ENCODE results near the gene ALDH16A1. TPM values are rescaled to one million over a fixed set of nuclear protein-coding genes. Genes with fewer than 3 reads are reported as not detected.

The ALDH16A1 gene
- total RNA-seq (10 to 100 TPM; 15.7 to 22.3 TPM), polyA plus RNA-seq (ENCODE audit: insufficient read length in 2 of 2) (10 to 100 TPM; 16.1 to 18.2 TPM)
- long read RNA-seq, donor 1, partial matches to known transcripts = 0 of 3 reads
- long read RNA-seq, donor 1, other reads (novel, unspliced or antisense) = 0 of 3 reads
- long read RNA-seq, donor 2 = 0 reads
- long read RNA-seq, donor 3 = 0 reads
- long read RNA-seq, donor 4, partial matches to known transcripts = 0 of 6 reads
- long read RNA-seq, donor 4, other reads (novel, unspliced or antisense) = 0 of 6 reads

DNA sequence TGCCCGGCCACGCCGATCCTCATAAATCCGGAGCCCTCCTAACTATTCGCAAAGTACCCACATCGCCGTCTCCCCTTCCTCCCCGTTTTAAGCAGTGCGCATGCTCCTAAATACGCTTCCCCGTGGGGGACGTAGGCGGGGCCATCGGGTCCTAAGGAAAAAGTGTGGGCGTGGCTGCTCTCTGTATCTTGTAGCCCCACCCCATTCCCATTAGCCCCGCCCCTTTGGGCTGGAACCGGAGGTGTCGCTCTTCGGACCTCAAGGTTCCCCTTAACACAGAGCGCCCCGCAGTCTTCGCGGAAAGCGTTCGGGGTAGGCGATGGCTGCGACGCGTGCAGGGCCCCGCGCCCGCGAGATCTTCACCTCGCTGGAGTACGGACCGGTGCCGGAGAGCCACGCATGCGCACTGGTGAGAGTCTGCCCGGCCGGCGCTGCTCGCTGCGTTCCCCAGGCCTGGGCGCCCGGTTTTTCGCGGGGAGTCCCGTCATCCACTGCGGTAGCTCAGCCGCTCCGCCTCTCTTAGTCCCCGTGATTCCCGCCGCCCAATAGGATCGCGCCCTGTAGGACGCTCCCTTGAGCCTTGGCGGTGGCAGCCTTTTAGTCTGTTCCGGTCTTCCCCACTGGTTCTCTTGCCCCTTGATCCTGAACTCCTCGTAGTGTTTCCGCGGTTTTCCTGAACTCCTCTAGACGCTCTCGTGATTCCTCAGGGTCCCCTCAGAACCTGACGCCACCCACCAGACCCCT, at the start of gene ALDH16A1:
ALDH16A1 (plus strand) TSS at position 213 of the 744 bp plus-strand sequence; CDS start at position 320, 107 bp downstream.
- Histone ChIP-seq H3K4me1 (ENCODE audit: control insufficient read depth, insufficient read depth, low read length) (peaks cover 36% of the 10 kb centered on the region), H3K27me3 (ENCODE audit: control insufficient read depth, insufficient read depth, low read length) (no peaks in the 10 kb centered on the region), H3K27ac (ENCODE audit: low read depth, low read length) (peak within 1 kb of the TSS; percentile 100), H3K4me3 (ENCODE audit: low read depth, low read length) (peak within 1 kb of the TSS; percentile 89), H3K9me3 (ENCODE audit: control insufficient read depth, insufficient read depth, low read length) (no peaks in the 10 kb centered on the region), H3K36me3 (ENCODE audit: control insufficient read depth, insufficient read depth, low read length) (peaks cover 18% of the 10 kb centered on the region)
- WGBS (ENCODE audit: insufficient coverage) = 0% methylated on average over 66 of the region's 66 CpGs
- DNase-seq (ENCODE audit: low read depth in 4 of 6, low spot score in 6 of 6) = peak; percentile 93 to 99 (median 97)

DNA sequence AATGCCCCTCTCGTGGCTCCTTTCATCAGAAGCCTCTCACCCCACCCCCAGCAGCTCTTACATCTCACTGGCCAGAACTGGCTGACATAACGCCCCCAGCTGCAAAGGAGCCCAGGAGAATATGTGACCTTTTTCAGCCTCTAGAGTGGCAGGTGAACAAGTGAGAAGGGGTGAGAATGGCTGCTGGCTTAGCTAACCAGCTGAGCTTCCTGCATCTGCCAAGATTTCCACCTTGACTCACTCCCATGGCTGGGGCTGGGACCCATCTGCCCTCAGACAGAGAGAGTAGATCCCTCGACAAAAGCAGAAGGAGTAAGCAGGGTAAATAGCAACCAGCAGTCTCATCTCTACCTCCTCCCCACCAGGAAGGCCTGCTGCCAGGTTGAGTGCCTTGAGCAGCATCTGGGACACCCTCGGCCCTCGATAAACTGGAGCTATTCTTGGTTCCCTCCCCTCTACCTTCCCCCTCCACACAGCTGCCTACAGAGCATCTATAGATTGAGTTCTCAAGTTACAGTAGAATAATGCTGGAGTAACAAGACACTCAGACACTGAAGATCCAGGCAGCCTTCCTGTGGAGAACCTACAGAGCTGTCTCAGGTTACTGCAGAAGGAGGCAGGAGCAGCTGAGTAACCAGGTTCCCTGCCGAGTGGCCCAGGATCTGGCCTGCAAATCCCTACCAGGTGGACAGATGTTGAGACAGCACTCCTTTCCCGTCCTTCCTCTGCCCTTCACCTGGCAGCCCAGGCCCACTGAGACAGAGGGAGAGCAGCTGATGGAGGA, 49.4 kb upstream of the ALDH16A1 start:
- Histone ChIP-seq H3K36me3 (ENCODE audit: control insufficient read depth, insufficient read depth, low read length) (no peaks in the 10 kb centered on the region), H3K4me3 (ENCODE audit: low read depth, low read length) (no peak overlapping the region), H3K27ac (ENCODE audit: low read depth, low read length) (no peak overlapping the region), H3K4me1 (ENCODE audit: control insufficient read depth, insufficient read depth, low read length) (no peaks in the 10 kb centered on the region), H3K27me3 (ENCODE audit: control insufficient read depth, insufficient read depth, low read length) (no peaks in the 10 kb centered on the region), H3K9me3 (ENCODE audit: control insufficient read depth, insufficient read depth, low read length) (no peaks in the 10 kb centered on the region)
- WGBS (ENCODE audit: insufficient coverage) = 27% methylated on average over 2 of the region's 7 CpGs
- no peak for DNase-seq (ENCODE audit: low read depth in 4 of 6, low spot score in 6 of 6)

DNA sequence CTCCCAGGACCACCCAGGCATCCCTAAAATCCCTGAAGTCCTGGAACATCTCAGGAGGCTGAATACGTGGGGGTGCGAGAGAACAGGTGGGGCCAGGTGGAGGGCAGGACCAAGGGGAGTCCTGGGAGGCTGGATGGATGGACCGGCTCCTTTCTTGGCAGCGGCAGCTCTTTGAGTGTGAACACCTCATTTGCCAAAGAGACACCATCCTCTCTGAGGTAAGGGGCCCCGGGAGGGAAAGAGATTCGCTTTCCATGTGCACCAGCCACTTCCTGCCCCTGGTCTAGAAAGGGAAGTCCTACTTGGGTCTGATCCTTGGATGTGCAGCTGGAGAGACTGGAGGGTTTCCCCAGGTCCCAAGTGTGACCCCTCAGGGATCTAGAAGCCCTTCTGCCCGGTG, 45.9 kb upstream of the ALDH16A1 start:
- no peak overlapping the region for H3K27ac ChIP-seq (ENCODE audit: low read depth, low read length)
- no peak overlapping the region for H3K4me3 ChIP-seq (ENCODE audit: low read depth, low read length)
- H3K27me3 ChIP-seq (ENCODE audit: control insufficient read depth, insufficient read depth, low read length) = no peaks in the 10 kb centered on the region
- H3K36me3 ChIP-seq (ENCODE audit: control insufficient read depth, insufficient read depth, low read length) = no peaks in the 10 kb centered on the region
- WGBS (ENCODE audit: insufficient coverage) = 76% methylated on average over 7 of the region's 7 CpGs
- no peaks in the 10 kb centered on the region for H3K4me1 ChIP-seq (ENCODE audit: control insufficient read depth, insufficient read depth, low read length)
- H3K9me3 ChIP-seq (ENCODE audit: control insufficient read depth, insufficient read depth, low read length) = no peaks in the 10 kb centered on the region
- DNase-seq (ENCODE audit: low read depth in 4 of 6, low spot score in 6 of 6) = no peak

DNA sequence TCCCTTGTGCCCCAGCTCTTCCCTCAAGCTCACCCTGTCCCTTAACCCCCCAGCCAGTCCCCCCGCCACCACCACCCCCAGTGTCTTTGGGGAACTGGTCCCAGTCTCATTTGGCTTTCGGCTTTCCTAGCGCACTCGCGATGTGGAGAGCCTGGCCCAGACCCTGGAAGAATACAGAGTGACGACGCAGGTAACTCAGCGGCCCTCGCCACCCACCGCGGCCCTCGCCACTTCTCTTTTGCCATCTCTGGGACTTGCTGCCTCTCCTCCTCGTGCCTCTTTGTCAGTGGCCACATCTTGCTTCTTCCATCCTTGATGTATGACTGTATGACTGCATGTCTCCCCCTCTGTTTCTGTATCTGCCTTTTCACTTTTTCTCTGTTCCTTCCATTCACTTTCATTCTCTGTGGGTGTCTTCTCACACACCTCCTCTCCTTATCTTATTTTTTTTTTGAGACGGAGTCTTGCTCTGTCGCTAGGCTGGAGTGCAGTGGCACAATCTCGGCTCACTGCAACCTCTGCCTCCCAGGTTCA, 45.5 kb upstream of the ALDH16A1 start:
- no peak overlapping the region for H3K4me3 ChIP-seq (ENCODE audit: low read depth, low read length)
- H3K27ac ChIP-seq (ENCODE audit: low read depth, low read length) = no peak overlapping the region
- no peak for DNase-seq (ENCODE audit: low read depth in 4 of 6, low spot score in 6 of 6)
- H3K36me3 ChIP-seq (ENCODE audit: control insufficient read depth, insufficient read depth, low read length) = no peaks in the 10 kb centered on the region
- 92% methylated on average over 16 of the region's 16 CpGs for WGBS (ENCODE audit: insufficient coverage)
- H3K9me3 ChIP-seq (ENCODE audit: control insufficient read depth, insufficient read depth, low read length) = no peaks in the 10 kb centered on the region
- H3K4me1 ChIP-seq (ENCODE audit: control insufficient read depth, insufficient read depth, low read length) = no peaks in the 10 kb centered on the region
- no peaks in the 10 kb centered on the region for H3K27me3 ChIP-seq (ENCODE audit: control insufficient read depth, insufficient read depth, low read length)

DNA sequence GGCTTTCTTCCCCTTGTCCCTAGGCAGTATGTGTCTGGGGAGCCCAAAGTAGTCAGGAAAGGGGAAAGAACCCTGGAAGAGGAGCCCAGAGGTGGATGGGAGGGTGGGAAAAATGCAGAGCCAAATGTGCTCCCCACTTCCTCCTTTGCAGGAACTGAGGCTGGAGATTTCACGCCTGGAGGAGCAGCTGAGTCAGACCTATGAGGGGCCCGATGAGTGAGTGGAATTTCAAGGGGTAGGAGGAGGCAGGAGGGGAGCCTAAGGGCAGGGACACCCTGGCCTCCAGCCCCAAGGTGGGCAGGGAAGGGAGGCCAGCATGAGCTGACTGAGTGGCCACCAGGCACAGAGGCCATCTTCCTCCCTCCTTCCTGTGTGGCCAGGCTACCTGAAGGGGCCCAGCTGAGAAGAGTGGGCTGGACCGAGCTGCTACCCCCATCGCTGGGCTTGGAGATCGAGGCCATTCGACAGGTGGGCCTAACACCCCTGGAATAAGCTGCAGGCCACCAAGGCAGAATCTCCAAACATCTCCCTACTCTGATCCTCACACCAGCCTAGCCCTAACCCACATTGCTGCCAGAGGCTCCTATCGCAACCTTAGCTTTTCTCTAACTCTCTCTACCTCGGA, 44.1 kb upstream of the ALDH16A1 start:
- Histone ChIP-seq H3K27me3 (ENCODE audit: control insufficient read depth, insufficient read depth, low read length) (no peaks in the 10 kb centered on the region), H3K27ac (ENCODE audit: low read depth, low read length) (no peak overlapping the region), H3K36me3 (ENCODE audit: control insufficient read depth, insufficient read depth, low read length) (no peaks in the 10 kb centered on the region), H3K4me3 (ENCODE audit: low read depth, low read length) (no peak overlapping the region), H3K9me3 (ENCODE audit: control insufficient read depth, insufficient read depth, low read length) (no peaks in the 10 kb centered on the region), H3K4me1 (ENCODE audit: control insufficient read depth, insufficient read depth, low read length) (peaks cover 8% of the 10 kb centered on the region)
- WGBS (ENCODE audit: insufficient coverage) = 80% methylated on average over 7 of the region's 8 CpGs
- no peak for DNase-seq (ENCODE audit: low read depth in 4 of 6, low spot score in 6 of 6)

DNA sequence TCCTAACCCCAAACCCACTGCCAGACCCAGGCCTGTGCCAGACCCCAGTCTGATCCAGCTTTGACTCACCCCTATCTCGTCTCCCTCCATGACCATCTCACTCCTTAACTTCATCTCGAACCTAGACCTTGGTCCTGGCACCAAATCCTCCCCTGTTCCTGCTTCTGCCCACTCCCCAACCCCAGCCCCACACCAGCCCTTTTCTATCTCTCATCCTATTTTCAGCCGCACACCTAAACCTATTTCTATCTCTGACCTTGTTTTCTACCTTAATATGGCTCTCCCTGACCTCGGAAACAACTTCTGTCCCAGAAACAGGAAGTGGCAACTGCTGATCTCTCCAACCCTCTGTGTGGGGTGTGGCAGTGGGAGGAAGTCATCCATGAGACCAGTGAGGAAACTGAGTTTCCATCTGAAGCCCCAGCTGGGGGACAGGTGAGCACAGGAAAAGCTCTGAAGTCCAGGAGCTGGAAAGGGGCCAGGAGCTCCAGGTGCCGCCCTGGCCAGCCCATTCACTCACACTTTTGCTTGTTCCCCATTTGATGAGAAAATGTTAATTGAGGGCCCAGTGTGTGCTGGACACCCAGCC, 43.5 kb upstream of the ALDH16A1 start:
- 89% methylated on average over 3 of the region's 5 CpGs for WGBS (ENCODE audit: insufficient coverage)
- no peak overlapping the region for H3K4me3 ChIP-seq (ENCODE audit: low read depth, low read length)
- H3K27ac ChIP-seq (ENCODE audit: low read depth, low read length) = no peak overlapping the region
- H3K4me1 ChIP-seq (ENCODE audit: control insufficient read depth, insufficient read depth, low read length) = peaks cover 8% of the 10 kb centered on the region
- H3K36me3 ChIP-seq (ENCODE audit: control insufficient read depth, insufficient read depth, low read length) = no peaks in the 10 kb centered on the region
- no peaks in the 10 kb centered on the region for H3K9me3 ChIP-seq (ENCODE audit: control insufficient read depth, insufficient read depth, low read length)
- no peak for DNase-seq (ENCODE audit: low read depth in 4 of 6, low spot score in 6 of 6)
- no peaks in the 10 kb centered on the region for H3K27me3 ChIP-seq (ENCODE audit: control insufficient read depth, insufficient read depth, low read length)

DNA sequence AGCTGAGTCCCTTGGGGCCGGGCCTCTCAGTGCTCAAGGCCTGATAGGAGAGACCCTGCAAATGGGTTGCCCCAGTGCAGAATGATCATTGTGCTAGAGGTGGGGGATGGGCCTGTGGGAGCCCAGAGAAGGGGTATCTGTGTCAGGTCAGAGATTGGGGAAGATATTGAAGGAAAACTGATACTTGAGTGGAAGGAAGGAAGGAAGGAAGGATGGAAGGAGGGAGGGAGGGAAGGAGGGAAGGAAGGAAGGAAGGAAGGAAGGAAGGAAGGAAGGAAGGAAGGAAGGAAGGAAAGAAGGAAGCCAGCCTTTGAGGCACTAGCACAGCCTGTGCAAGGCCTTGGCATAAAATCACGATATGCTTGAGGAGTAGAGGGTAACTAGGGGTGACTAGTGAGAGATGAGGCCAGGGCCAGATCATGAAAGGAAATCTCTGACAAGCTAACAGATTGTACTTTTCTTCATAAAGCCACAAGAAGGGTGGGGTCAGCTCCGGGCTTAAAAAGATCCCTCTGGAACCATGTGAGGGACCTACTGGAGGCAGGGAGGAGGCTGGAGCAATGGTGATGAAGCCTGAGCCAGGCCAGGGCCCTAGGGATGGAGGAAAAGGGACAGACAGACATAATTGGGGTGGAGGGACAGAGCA, 41.2 kb upstream of the ALDH16A1 start:
- WGBS (ENCODE audit: insufficient coverage) = 80% methylated on average over 3 of the region's 3 CpGs
- no peak overlapping the region for H3K27ac ChIP-seq (ENCODE audit: low read depth, low read length)

DNA sequence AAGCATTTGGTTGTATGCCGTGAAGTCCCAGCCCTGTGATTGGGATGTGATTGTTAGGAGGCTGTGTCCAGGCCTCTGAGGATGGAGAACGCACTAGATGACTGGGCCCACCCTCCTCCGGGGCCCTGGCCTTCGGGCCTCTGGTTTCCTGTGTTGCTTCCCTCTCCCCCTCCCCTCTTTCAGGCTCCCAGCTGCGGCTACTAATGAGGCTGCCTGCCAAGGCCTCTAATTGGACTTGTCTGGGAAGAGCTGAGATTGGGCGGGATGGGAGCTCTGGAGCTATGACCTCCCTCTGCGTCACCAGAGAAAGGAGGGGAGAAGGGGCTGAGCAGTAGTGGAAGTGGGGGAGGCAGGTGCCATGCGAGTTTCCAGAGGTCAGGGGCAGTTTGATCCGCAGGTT, 39.7 kb upstream of the ALDH16A1 start:
- peaks cover 15% of the 10 kb centered on the region for H3K27me3 ChIP-seq (ENCODE audit: control insufficient read depth, insufficient read depth, low read length)

More for the DNA sequence above, 41.2 kb upstream of the ALDH16A1 start:
- H3K4me3 ChIP-seq (ENCODE audit: low read depth, low read length) = no peak overlapping the region
- H3K36me3 ChIP-seq (ENCODE audit: control insufficient read depth, insufficient read depth, low read length) = no peaks in the 10 kb centered on the region
- H3K4me1 ChIP-seq (ENCODE audit: control insufficient read depth, insufficient read depth, low read length) = peaks cover 8% of the 10 kb centered on the region
- DNase-seq (ENCODE audit: low read depth in 4 of 6, low spot score in 6 of 6) = no peak
- peaks cover 4% of the 10 kb centered on the region for H3K27me3 ChIP-seq (ENCODE audit: control insufficient read depth, insufficient read depth, low read length)
- H3K9me3 ChIP-seq (ENCODE audit: control insufficient read depth, insufficient read depth, low read length) = no peaks in the 10 kb centered on the region

More for the DNA sequence above, 39.7 kb upstream of the ALDH16A1 start:
- H3K27ac ChIP-seq (ENCODE audit: low read depth, low read length) = no peak overlapping the region
- peak in 2 of 6 donors; percentile 65 to 68 for DNase-seq (ENCODE audit: low read depth in 4 of 6, low spot score in 6 of 6)
- 35% methylated on average over 9 of the region's 9 CpGs for WGBS (ENCODE audit: insufficient coverage)
- peaks cover 8% of the 10 kb centered on the region for H3K4me1 ChIP-seq (ENCODE audit: control insufficient read depth, insufficient read depth, low read length)
- H3K4me3 ChIP-seq (ENCODE audit: low read depth, low read length) = no peak overlapping the region
- H3K9me3 ChIP-seq (ENCODE audit: control insufficient read depth, insufficient read depth, low read length) = no peaks in the 10 kb centered on the region
- H3K36me3 ChIP-seq (ENCODE audit: control insufficient read depth, insufficient read depth, low read length) = no peaks in the 10 kb centered on the region

Data from spinal cord (tissue), 10 donors.